H1 (cell line): ENCODE data around the gene FARS2. TPM values are rescaled to one million over a fixed set of nuclear protein-coding genes. Genes with fewer than 3 reads are reported as not detected.

Source experiments
- CTCF ChIA-PET: fragments of 300-600 bp; sonication (Branson Sonifier 250); formaldehyde crosslinking; loops from one replicate; lab custom pipeline; 2021; ENCODE audit not compliant: partially characterized antibody; lab: Charles Lee
- POLR2A ChIA-PET: fragments of 300-600 bp; sonication (Branson Sonifier 250); formaldehyde crosslinking; loops from one replicate; lab custom pipeline; 2021; ENCODE audit warnings: inconsistent platforms; ENCODE audit not compliant: partially characterized antibody; lab: Charles Lee
- DNase-seq, 2 experiments: peaks; one replicate each; pipeline versions ENCODE4 v3.0.0 to v3.0.0-alpha.2; 2010 to 2022; ENCODE audit warnings: low spot score in 2 of 2, low read depth in 1 of 2, mixed read lengths in 1 of 2
- FAIRE-seq: peaks from 2 replicates; lab custom pipeline; 2011; peaks lifted over from hg19 to GRCh38; lab: Jason Lieb, UNC
- H2AFZ ChIP-seq: 2 replicates; pipeline ENCODE4 v1.8.1; 2012; ENCODE audit warnings: low read length, inconsistent platforms
- H2AK5ac ChIP-seq: 2 replicates; pipeline ENCODE4 v1.6.1; 2013; ENCODE audit warnings: low read depth, low read length
- H2BK120ac ChIP-seq: replicated peaks from 2 replicates; pipeline ENCODE3; 2013; ENCODE audit warnings: low read depth, low read length, inconsistent platforms
- H2BK12ac ChIP-seq: 2 replicates; pipeline ENCODE4 v1.6.1; 2013; ENCODE audit warnings: low read depth, low read length
- H2BK15ac ChIP-seq: 2 replicates; pipeline ENCODE4 v1.6.1; 2013; ENCODE audit warnings: low read length
- H2BK20ac ChIP-seq: 2 replicates; pipeline ENCODE4 v1.6.1; 2013; ENCODE audit warnings: low read length
- H2BK5ac ChIP-seq: 2 replicates; pipeline ENCODE4 v1.6.1; 2013; ENCODE audit warnings: low read depth, low read length
- H3K14ac ChIP-seq: 2 replicates; pipeline ENCODE4 v1.6.1; 2013; ENCODE audit warnings: inconsistent platforms; ENCODE audit not compliant: insufficient read length
- H3K18ac ChIP-seq: 2 replicates; pipeline ENCODE4 v1.6.1; 2013; ENCODE audit warnings: low read length; ENCODE audit errors: extremely low read depth
- H3K23ac ChIP-seq: 2 replicates; pipeline ENCODE4 v1.6.1; 2013; ENCODE audit warnings: inconsistent platforms; ENCODE audit not compliant: insufficient read length
- H3K23me2 ChIP-seq: 2 replicates; pipeline ENCODE4 v1.6.1; 2013; ENCODE audit warnings: low read depth, low read length
- H3K27ac ChIP-seq: 2 replicates; pipeline ENCODE4 v1.6.1; 2011; ENCODE audit warnings: low read depth, low read length, inconsistent platforms
- H3K27me3 ChIP-seq, 4 experiments: replicated peaks in 1 of 4; 1 replicate in 1 of 4; 2 replicates in 3 of 4; pipeline versions ENCODE4 v1.6.1 to v1.8.1; 2011 to 2013; ENCODE audit warnings: low read length in 3 of 4, mild to moderate bottlenecking in 3 of 4, inconsistent platforms in 2 of 4, mixed read lengths in 2 of 4, moderate library complexity in 1 of 4; ENCODE audit not compliant: control insufficient read depth in 3 of 4, insufficient read depth in 3 of 4; ENCODE audit errors: extremely low read depth in 1 of 4
- H3K36me3 ChIP-seq, 4 experiments: 2 replicates each; pipeline versions ENCODE4 v1.6.1 to v1.8.1; 2011 to 2013; ENCODE audit warnings: mild to moderate bottlenecking in 4 of 4, low read length in 3 of 4, moderate library complexity in 2 of 4, control low read depth in 1 of 4, inconsistent platforms in 1 of 4; ENCODE audit not compliant: insufficient read depth in 4 of 4, control insufficient read depth in 2 of 4
- H3K4ac ChIP-seq: replicated peaks from 2 replicates; pipeline ENCODE3; 2013; ENCODE audit warnings: low read length, low read depth, mixed read lengths, inconsistent platforms; ENCODE audit not compliant: insufficient read length
- H3K4me1 ChIP-seq, 4 experiments: replicated peaks in 1 of 4; 1 replicate in 1 of 4; 2 replicates in 3 of 4; pipeline versions ENCODE4 v1.6.1 to v1.8.1; 2011 to 2013; ENCODE audit warnings: low read length in 3 of 4, inconsistent platforms in 2 of 4, mixed read lengths in 1 of 4; ENCODE audit not compliant: insufficient read depth in 4 of 4, control insufficient read depth in 3 of 4
- H3K4me2 ChIP-seq, 2 experiments: 2 replicates each; pipeline versions ENCODE4 v1.6.1 to v1.8.1; 2011 to 2013; ENCODE audit warnings: low read depth in 2 of 2, low read length in 2 of 2, control low read depth in 1 of 2, inconsistent platforms in 1 of 2, mild to moderate bottlenecking in 1 of 2; ENCODE audit not compliant: insufficient read depth in 1 of 2
- H3K4me3 ChIP-seq, 4 experiments: fragments of 200-600, 300-600 bp in 1 of 4; sonication (generic), shearing (Covaris generic), sonication (Bioruptor Twin) in 1 of 4; 2 replicates each; pipeline versions ENCODE4 v1.5.1 to v1.8.1; 2011 to 2016; ENCODE audit warnings: low read length in 4 of 4, low read depth in 3 of 4, control low read depth in 2 of 4, inconsistent platforms in 2 of 4, mild to moderate bottlenecking in 2 of 4, mixed read lengths in 1 of 4, moderate library complexity in 1 of 4; ENCODE audit not compliant: insufficient read depth in 2 of 4; ENCODE audit errors: extremely low read depth in 1 of 4
- H3K56ac ChIP-seq: replicated peaks from 2 replicates; pipeline ENCODE3; 2013; ENCODE audit warnings: low read depth, mild to moderate bottlenecking, mixed read lengths, low read length, inconsistent platforms; ENCODE audit not compliant: insufficient read length
- H3K79me1 ChIP-seq: 2 replicates; pipeline ENCODE4 v1.6.1; 2013; ENCODE audit warnings: low read depth, low read length, control low read depth
- H3K79me2 ChIP-seq, 2 experiments: 2 replicates each; pipeline versions ENCODE4 v1.6.1 to v1.8.1; 2012 to 2013; ENCODE audit warnings: low read length in 2 of 2, mild to moderate bottlenecking in 2 of 2, inconsistent platforms in 1 of 2; ENCODE audit not compliant: insufficient read depth in 2 of 2, control insufficient read depth in 1 of 2
- H3K9ac ChIP-seq, 4 experiments: replicated peaks in 1 of 4; 1 replicate in 1 of 4; 2 replicates in 3 of 4; pipeline versions ENCODE4 v1.6.1 to v1.8.1; 2011 to 2013; ENCODE audit warnings: low read depth in 3 of 4, low read length in 3 of 4, control low read depth in 2 of 4, mild to moderate bottlenecking in 2 of 4, moderate library complexity in 2 of 4, inconsistent platforms in 1 of 4; ENCODE audit errors: extremely low read depth in 1 of 4
- H3K9me3 ChIP-seq, 2 experiments: 2 replicates each; pipeline versions ENCODE4 v1.6.1 to v1.8.1; 2012 to 2013; ENCODE audit warnings: mild to moderate bottlenecking in 2 of 2, moderate library complexity in 2 of 2, control low read depth in 1 of 2, inconsistent platforms in 1 of 2, low read depth in 1 of 2, low read length in 1 of 2, mixed read lengths in 1 of 2; ENCODE audit not compliant: insufficient read depth in 2 of 2
- H4K20me1 ChIP-seq, 2 experiments: replicated peaks in 1 of 2; 2 replicates each; pipeline versions ENCODE3 to v1.8.1; 2011 to 2013; ENCODE audit warnings: inconsistent platforms in 2 of 2, low read length in 2 of 2, mild to moderate bottlenecking in 1 of 2; ENCODE audit not compliant: insufficient read depth in 2 of 2, control insufficient read depth in 1 of 2
- H4K5ac ChIP-seq: 2 replicates; pipeline ENCODE4 v1.6.1; 2013; ENCODE audit warnings: low read length, low read depth, mixed read lengths, inconsistent platforms; ENCODE audit not compliant: insufficient read length
- H4K8ac ChIP-seq: 2 replicates; pipeline ENCODE4 v1.8.0; 2013; ENCODE audit warnings: mild to moderate bottlenecking, moderate library complexity, low read length, inconsistent platforms; ENCODE audit not compliant: insufficient read depth; ENCODE audit errors: extremely low read depth
- H4K91ac ChIP-seq: replicated peaks from 2 replicates; pipeline ENCODE3; 2013; ENCODE audit warnings: low read length, mixed read lengths, inconsistent platforms; ENCODE audit not compliant: insufficient read length
- BACH1 ChIP-seq: IDR thresholded peaks from 2 replicates; pipeline ENCODE4 v1.6.1; 2012; ENCODE audit warnings: low read length, improper control_type of control experiment
- GABPA ChIP-seq: IDR thresholded peaks from 2 replicates; pipeline ENCODE4 v1.6.1; 2011; ENCODE audit warnings: mild to moderate bottlenecking, low read length, moderate library complexity, borderline replicate concordance; ENCODE audit not compliant: insufficient read depth
- HDAC2 ChIP-seq, 2 experiments: fragments of 300-600 bp in 1 of 2; sonication (generic) in 1 of 2; IDR thresholded peaks; 2 replicates each; pipeline ENCODE4 v1.6.1; 2011 to 2012; ENCODE audit warnings: low read depth in 2 of 2, low read length in 2 of 2, mild to moderate bottlenecking in 2 of 2, moderate library complexity in 2 of 2, borderline replicate concordance in 1 of 2, inconsistent platforms in 1 of 2
- WGBS, 2 experiments: shearing (Covaris generic) in 1 of 2; methylation state at CpG; one replicate each; pipeline versions ENCODE4 v1.1.6 to v1.1.7; 2013 to 2015; ENCODE audit warnings: low lambda C conversion rate in 2 of 2, mixed read lengths in 2 of 2, inconsistent platforms in 1 of 2, low coverage in 1 of 2, missing lambda C conversion rate in 1 of 2; ENCODE audit not compliant: insufficient replicate concordance in 2 of 2, insufficient coverage in 1 of 2, insufficient read length in 1 of 2; ENCODE audit errors: extremely low coverage in 1 of 2, missing lambda C conversion rate in 1 of 2; 5-methylcytosine and 5-hydroxymethylcytosine counted together
- polyA plus RNA-seq, 7 experiments: library from polyadenylated mRNA; depleted of rRNA in 3 of 7; stranded (reverse) in 5 of 7; unstranded in 2 of 7; fragments of >200 nt in 5 of 7; fragments of 200-250 nt in 2 of 7; gene quantifications; 1 replicate in 5 of 7; 2 replicates in 1 of 7; 4 replicates in 1 of 7; pipeline versions ENCODE4 v1.2.1 to v1.2.3, GENCODE V29; 2011 to 2013; ENCODE audit warnings: missing spikeins in 2 of 7, mixed read lengths in 2 of 7
- total RNA-seq: library from RNA; stranded (reverse); fragmentation: NEBNext Ultra II Directional; extraction: Animal tissue kit (Norgen Biotek cat#: 25700); gene quantifications from 2 replicates; pipeline ENCODE4 v1.2.1, GENCODE V29; 2021

Gene FARS2
- total and polyA plus RNA-seq, 2 of the 8 experiments (the other 6 are each of a cell fraction or from before 2014, with no cell fraction given), result 11.7 to 14.4 TPM

GRCh38 chr6:5771211-5771610, 509.9 kb downstream of the FARS2 start:
- H3K56ac ChIP-seq, result no peak overlapping the region
- WGBS, 2 experiments, result 90% methylated on average over 7 of the region's 7 CpGs; no CpG with 5 or more reads in 1 of the 2 experiments
- no peak for FAIRE-seq
- DNase-seq, result no peak
- no peak overlapping the region for H3K9ac ChIP-seq
- H4K91ac ChIP-seq, result no peak overlapping the region
- H2BK15ac ChIP-seq, result no peak overlapping the region
- no peak overlapping the region for H2BK5ac ChIP-seq
- H3K9me3 ChIP-seq, result peaks cover 7 to 10% of the 10 kb centered on the region in 2 experiments; a peak in 3 of 4 replicates
- no peak overlapping the region for H2BK120ac ChIP-seq
- H3K4me1 ChIP-seq, result no peaks in the 10 kb centered on the region
- no peaks in the 10 kb centered on the region for H3K23me2 ChIP-seq
- H2BK20ac ChIP-seq, result no peak overlapping the region
- no peak overlapping the region for H3K23ac ChIP-seq
- no peaks in the 10 kb centered on the region for H3K79me1 ChIP-seq
- H3K14ac ChIP-seq, result no peak overlapping the region
- no peak overlapping the region for H3K4me3 ChIP-seq
- H4K5ac ChIP-seq, result no peak overlapping the region
- no peak overlapping the region for H2AK5ac ChIP-seq
- ChIA-PET CTCF (interaction anchor here (1.5 kb wide), 1 partner anchor 302 kb away, joined by 3 read pairs; no protein-coding TSS in a partner anchor), POLR2A (no interaction called here)
- H2BK12ac ChIP-seq, result no peak overlapping the region
- H3K4ac ChIP-seq, result no peak overlapping the region
- H3K27me3 ChIP-seq, result no peaks in the 10 kb centered on the region
- no peaks in the 10 kb centered on the region for H3K79me2 ChIP-seq
- no peaks in the 10 kb centered on the region for H3K36me3 ChIP-seq
- no peak overlapping the region for H3K27ac ChIP-seq
- H3K18ac ChIP-seq, result no peak overlapping the region
- no peaks in the 10 kb centered on the region for H4K20me1 ChIP-seq
- no peak overlapping the region for H3K4me2 ChIP-seq
- H2AFZ ChIP-seq, result no peak overlapping the region
- no peak overlapping the region for H4K8ac ChIP-seq
- TF ChIP-seq HDAC2 (IDR thresholded peaks at IDR 0.05; ENCODE audit: borderline replicate concordance in 1 of 2, low read depth in 2 of 2, low read length in 2 of 2), result no peak
- no peak for TF ChIP-seq GABPA
- TF ChIP-seq BACH1, result no peak
